ENCODE measurements around the gene LHFPL3. TPM values are rescaled to one million over a fixed set of nuclear protein-coding genes. Genes with fewer than 3 reads are reported as not detected.
A peak's percentile ranks its signal among the peaks of the same experiment; 100 is the strongest.
"Not testable (repeated sequence)": the region's sequence is repeated elsewhere in the genome, so short reads cannot be mapped to it uniquely, and the experiment has no call there.

LHFPL3 gene
- total RNA-seq, 1 experiment from 2014 or later = 0.83 TPM

GRCh38 chr7:104572554-104572953, 244.2 kb downstream of the LHFPL3 start:
- TF ChIP-seq FOXK1 (CRISPR knock-in tag; IDR thresholded peaks at IDR 0.05) (no peak), ZNF121 (CRISPR knock-in tag; IDR thresholded peaks at IDR 0.05) (no peak), E2F5 (CRISPR knock-in tag; IDR thresholded peaks at IDR 0.05) (no peak)
- POLR2A ChIA-PET = no interaction called here
- Mint-ChIP-seq H3K4me1 (no peaks in the 10 kb centered on the region), H3K27ac (no peak overlapping the region), H3K27me3 (ENCODE audit: low read depth) (peaks cover 6% of the 10 kb centered on the region; the same call in 1 of the 2 replicates), H3K36me3 (no peaks in the 10 kb centered on the region), H3K4me3 (no peak overlapping the region), H3K9me3 (no peaks in the 10 kb centered on the region)
- CTCF ChIA-PET = no interaction called here
- ATAC-seq (no peak), DNase-seq (ENCODE audit: low spot score) (no peak)

DNA sequence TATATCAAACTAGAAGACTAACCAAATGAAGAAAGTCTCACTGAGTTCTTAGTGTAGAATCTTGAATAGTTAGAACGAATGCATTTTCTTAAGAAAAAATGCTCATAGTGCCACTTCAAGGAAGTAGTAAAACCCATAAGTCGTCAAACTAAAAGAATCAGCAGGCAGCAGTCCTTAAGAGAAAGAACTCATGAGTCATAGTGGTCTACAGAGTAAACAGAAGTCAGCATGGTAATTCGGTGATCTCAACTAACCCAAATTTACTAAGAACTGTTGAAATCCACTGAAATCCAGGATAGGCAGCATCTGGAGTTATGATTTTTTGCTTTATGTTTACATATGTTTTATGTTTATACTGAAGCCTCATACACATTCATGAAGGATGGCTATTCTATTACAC, 256.2 kb downstream of the LHFPL3 start:
- ATAC-seq = no peak
- Mint-ChIP-seq H3K9me3 (peaks cover 12% of the 10 kb centered on the region), H3K27me3 (ENCODE audit: low read depth) (no peaks in the 10 kb centered on the region; the same call in 1 of the 2 replicates), H3K27ac (no peak overlapping the region), H3K36me3 (no peaks in the 10 kb centered on the region), H3K4me1 (no peaks in the 10 kb centered on the region), H3K4me3 (no peak overlapping the region)
- CTCF ChIA-PET = no interaction called here
- no peak for TF ChIP-seq GRHL2 (CRISPR knock-in tag; IDR thresholded peaks at IDR 0.05; ENCODE audit: insufficient replicate concordance, severe bottlenecking)
- TF ChIP-seq, protein P1, sequence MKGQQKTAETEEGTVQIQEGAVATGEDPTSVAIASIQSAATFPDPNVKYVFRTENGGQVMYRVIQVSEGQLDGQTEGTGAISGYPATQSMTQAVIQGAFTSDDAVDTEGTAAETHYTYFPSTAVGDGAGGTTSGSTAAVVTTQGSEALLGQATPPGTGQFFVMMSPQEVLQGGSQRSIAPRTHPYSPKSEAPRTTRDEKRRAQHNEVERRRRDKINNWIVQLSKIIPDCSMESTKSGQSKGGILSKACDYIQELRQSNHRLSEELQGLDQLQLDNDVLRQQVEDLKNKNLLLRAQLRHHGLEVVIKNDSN (CRISPR knock-in tag; IDR thresholded peaks at IDR 0.05) = no peak
- no peak for TF ChIP-seq KAT7 (CRISPR knock-in tag; IDR thresholded peaks at IDR 0.05; ENCODE audit: borderline replicate concordance)
- no peak for TF ChIP-seq ZNF219 (CRISPR knock-in tag; IDR thresholded peaks at IDR 0.05; ENCODE audit: borderline replicate concordance)
- no peak for TF ChIP-seq ELF4 (CRISPR knock-in tag; IDR thresholded peaks at IDR 0.05; ENCODE audit: low read depth)
- no peak for TF ChIP-seq E2F4 (CRISPR knock-in tag; IDR thresholded peaks at IDR 0.05; ENCODE audit: borderline replicate concordance, low read depth)
- TF ChIP-seq, protein P2, sequence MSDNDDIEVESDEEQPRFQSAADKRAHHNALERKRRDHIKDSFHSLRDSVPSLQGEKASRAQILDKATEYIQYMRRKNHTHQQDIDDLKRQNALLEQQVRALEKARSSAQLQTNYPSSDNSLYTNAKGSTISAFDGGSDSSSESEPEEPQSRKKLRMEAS (CRISPR knock-in tag; IDR thresholded peaks at IDR 0.05) = no peak
- no peak for TF ChIP-seq NFE2L1 (CRISPR knock-in tag; IDR thresholded peaks at IDR 0.05)
- TF ChIP-seq IRF2 (CRISPR knock-in tag; IDR thresholded peaks at IDR 0.05; ENCODE audit: borderline replicate concordance, low read depth) = no peak
- TF ChIP-seq, protein P3, sequence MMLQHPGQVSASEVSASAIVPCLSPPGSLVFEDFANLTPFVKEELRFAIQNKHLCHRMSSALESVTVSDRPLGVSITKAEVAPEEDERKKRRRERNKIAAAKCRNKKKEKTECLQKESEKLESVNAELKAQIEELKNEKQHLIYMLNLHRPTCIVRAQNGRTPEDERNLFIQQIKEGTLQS (CRISPR knock-in tag; conservative IDR thresholded peaks at IDR 0.05) = no peak
- no peak for TF ChIP-seq RORB (CRISPR knock-in tag; IDR thresholded peaks at IDR 0.05)
- TF ChIP-seq SMAD3 (CRISPR knock-in tag; IDR thresholded peaks at IDR 0.05; ENCODE audit: borderline replicate concordance) = no peak
- TF ChIP-seq, protein P4, sequence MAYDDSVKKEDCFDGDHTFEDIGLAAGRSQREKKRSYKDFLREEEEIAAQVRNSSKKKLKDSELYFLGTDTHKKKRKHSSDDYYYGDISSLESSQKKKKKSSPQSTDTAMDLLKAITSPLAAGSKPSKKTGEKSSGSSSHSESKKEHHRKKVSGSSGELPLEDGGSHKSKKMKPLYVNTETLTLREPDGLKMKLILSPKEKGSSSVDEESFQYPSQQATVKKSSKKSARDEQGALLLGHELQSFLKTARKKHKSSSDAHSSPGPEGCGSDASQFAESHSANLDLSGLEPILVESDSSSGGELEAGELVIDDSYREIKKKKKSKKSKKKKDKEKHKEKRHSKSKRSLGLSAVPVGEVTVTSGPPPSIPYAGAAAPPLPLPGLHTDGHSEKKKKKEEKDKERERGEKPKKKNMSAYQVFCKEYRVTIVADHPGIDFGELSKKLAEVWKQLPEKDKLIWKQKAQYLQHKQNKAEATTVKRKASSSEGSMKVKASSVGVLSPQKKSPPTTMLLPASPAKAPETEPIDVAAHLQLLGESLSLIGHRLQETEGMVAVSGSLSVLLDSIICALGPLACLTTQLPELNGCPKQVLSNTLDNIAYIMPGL (CRISPR knock-in tag; IDR thresholded peaks at IDR 0.05) = no peak
- TF ChIP-seq ZNF121 (CRISPR knock-in tag; IDR thresholded peaks at IDR 0.05) = no peak
- no peak for TF ChIP-seq NR1H2 (CRISPR knock-in tag; IDR thresholded peaks at IDR 0.05)
- DNase-seq (ENCODE audit: low spot score) = no peak
- POLR2A ChIA-PET = no interaction called here

GRCh38 chr7:104595591-104595990, 267.2 kb downstream of the LHFPL3 start:
- DNase-seq (ENCODE audit: low spot score) = peak; percentile 16
- POLR2A ChIA-PET; ATAC-seq; H3K36me3 Mint-ChIP-seq; H3K27ac Mint-ChIP-seq; H3K27me3 Mint-ChIP-seq (ENCODE audit: low read depth); H3K4me1 Mint-ChIP-seq; H3K4me3 Mint-ChIP-seq: not testable (repeated sequence)
- H3K9me3 Mint-ChIP-seq = peaks cover 44% of the 10 kb centered on the region
- CTCF ChIA-PET = interaction anchor here (1.5 kb wide), 1 partner anchor 48 kb away, joined by 3 to 4 read pairs; no protein-coding TSS in a partner anchor

All from WTC11 (cell line).